SK-MEL-5 (cell line): ENCODE results near the gene CLIC5. TPM values are rescaled to one million over a fixed set of nuclear protein-coding genes. Genes with fewer than 3 reads are reported as not detected.
A peak's percentile ranks its signal among the peaks of the same experiment; 100 is the strongest.

Source experiments
- DNase-seq: peaks from one replicate; pipeline ENCODE4 v3.0.0-alpha.2; 2016; ENCODE audit warnings: low read depth, low spot score
- in situ Hi-C: cut with HindIII; loops from 2 replicates; pipeline ENCODE4 v1.10.0; 2016; ENCODE audit warnings: low sequenced_read_pairs, high pct_unique_total_duplicates, low pct_unique_long_range_greater_than_20kb
- polyA plus RNA-seq, 2 experiments: library from polyadenylated mRNA; depleted of rRNA; stranded (reverse); fragments of >200 nt; gene quantifications; 2 replicates each; pipeline ENCODE4 v1.2.3, GENCODE V29; 2015
- total RNA-seq: library from RNA; depleted of rRNA; stranded (reverse); fragments of >200 nt; shearing (Covaris generic); gene quantifications from 2 replicates; pipeline ENCODE4 v1.2.3, GENCODE V29; 2014; rRNA removed

The CLIC5 gene
- not detected in 2 replicates for total RNA-seq
- not detected in 2 replicates for polyA plus RNA-seq (2015; cell fraction: cytosol; rRNA removed)
- polyA plus RNA-seq (2015; cell fraction: nucleus; rRNA removed), result not detected in 2 replicates

- DNase-seq, result no peak
- in situ Hi-C loops, result no loop called here
Observed at GRCh38 chr6:46015119-46015968, at the start of gene CLIC5. Gene CLIC5, minus strand, starts transcription at chr6:46015860. Its CDS starts 318 bp downstream, at chr6:46015542.

DNA sequence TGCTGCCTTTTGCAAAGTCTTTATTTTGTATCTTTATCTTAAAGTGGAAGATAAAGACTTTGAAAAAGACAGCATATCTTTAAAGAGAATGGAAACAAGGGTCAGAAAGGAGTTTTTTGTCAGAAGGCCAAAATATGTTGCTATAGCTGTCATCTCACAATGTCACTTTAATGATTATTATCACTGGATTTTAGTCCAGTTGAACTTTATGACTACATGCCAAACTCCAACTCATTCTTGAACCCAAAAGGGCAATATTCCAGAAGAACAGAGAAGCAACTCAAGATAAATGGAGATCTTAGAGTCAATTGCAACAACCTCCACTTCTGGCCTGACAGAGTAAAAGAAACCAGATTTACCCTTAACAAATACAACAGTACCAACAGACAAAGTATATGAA lies 47.3 kb upstream of the CLIC5 start:
- no peak for DNase-seq
- in situ Hi-C loops, result no loop called here

DNA sequence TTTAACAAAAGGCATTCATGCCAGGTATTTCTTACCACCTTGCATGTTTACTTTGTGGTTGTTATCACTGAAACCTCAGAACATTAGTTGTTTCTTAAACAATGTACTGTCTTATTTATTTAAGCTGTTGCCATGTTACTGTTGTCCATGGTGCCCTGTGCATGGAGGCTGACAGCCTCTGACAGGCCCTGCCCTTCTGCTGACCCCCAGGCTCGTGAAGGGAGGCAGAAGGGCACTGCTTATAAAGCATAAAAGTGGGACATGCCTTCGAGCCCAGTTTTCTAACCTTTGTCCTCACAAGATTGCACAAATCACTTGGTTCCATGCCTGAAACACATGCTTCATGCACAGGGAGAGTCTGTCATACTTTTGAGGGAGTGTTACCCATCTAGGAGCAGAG lies 46.7 kb upstream of the CLIC5 start:
- no peak for DNase-seq
- in situ Hi-C loops, result no loop called here

- in situ Hi-C loops, result no loop called here
- DNase-seq, result no peak
Observed at GRCh38 chr6:46061497-46061896, 45.8 kb upstream of the CLIC5 start.

- in situ Hi-C loops, result no loop called here
- DNase-seq, result no peak
Observed at GRCh38 chr6:46059608-46060007, 43.9 kb upstream of the CLIC5 start.

DNA sequence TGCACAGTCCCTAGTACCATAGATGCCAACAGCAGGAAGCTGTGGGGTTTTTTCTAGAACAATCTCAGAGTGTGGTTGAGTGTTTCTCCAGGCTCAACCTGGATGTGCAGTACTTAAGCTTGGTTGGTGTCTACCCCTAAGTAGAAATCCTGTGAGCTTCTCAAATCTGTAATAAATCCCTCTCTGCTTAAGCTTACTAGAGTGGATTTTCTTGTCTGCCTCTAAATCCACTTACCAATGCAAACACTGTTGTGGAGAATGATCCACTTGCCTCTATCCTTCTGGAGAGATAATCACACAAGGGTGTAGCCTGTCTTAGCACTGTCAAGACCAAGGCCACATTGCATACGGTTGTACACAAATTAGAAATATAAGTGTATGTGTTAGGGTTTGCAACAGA lies 43.3 kb upstream of the CLIC5 start:
- no peak for DNase-seq
- in situ Hi-C loops, result no loop called here

GRCh38 chr6:46057792-46058191 lies 42.1 kb upstream of the CLIC5 start:
- in situ Hi-C loops, result no loop called here
- no peak for DNase-seq

GRCh38 chr6:46056906-46057529 lies 41.4 kb upstream of the CLIC5 start:
- in situ Hi-C loops, result no loop called here

DNA sequence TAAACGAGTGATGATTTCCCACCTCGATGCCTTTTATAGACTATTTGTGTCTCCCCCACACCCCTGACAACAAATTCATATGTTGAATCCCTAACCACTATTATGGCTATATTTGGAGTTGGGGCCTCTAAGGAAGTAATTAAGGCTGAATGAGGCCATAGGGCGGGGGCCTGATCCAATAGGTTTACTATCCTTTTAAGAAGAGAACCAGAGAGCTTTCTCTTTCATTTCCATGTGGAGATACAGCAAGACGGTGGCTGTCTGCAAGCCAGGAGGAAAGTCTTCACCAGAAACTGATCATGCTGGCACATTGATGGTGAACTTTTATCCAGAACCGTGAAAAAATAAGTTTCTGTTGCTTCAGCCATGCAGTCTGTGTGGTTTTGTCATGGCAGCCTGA lies 38.9 kb upstream of the CLIC5 start:
- no peak for DNase-seq
- in situ Hi-C loops, result no loop called here

More at GRCh38 chr6:46056906-46057529, 41.4 kb upstream of the CLIC5 start:
- DNase-seq, result no peak

- in situ Hi-C loops, result no loop called here
- DNase-seq, result no peak
Observed at GRCh38 chr6:46053039-46053933, 37.6 kb upstream of the CLIC5 start.

GRCh38 chr6:46052479-46052878 lies 36.8 kb upstream of the CLIC5 start:
- no peak for DNase-seq
- in situ Hi-C loops, result no loop called here

GRCh38 chr6:46051962-46052361 lies 36.3 kb upstream of the CLIC5 start:
- in situ Hi-C loops, result no loop called here
- DNase-seq, result no peak

DNA sequence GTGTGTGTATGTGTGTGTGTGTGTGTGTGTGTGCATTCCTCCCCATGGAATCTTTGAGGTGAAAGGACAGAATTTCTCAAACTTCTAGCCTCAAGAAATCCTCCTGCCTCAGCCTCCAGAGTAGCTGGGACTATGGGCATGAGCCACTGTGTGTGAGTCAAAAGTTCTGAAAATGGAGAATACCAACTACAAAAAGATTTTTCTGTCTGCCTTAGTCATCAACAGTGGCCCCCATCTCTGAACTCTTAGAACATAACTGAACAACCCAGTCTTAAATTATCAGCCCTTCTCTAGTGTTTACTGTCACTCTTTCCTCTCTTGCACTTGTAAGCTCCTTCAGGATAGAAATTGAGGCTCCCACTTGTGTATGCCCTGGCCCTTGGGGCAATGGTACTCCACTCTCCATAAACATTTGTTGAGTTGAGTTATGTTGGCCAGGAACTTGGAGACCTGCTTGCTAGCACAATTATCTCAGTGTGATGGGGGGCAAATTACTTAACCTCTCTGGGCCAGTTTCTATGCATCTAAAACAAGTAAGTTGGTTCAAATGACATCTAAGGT lies 35.3 kb upstream of the CLIC5 start:
- DNase-seq, result no peak
- in situ Hi-C loops, result no loop called here

DNA sequence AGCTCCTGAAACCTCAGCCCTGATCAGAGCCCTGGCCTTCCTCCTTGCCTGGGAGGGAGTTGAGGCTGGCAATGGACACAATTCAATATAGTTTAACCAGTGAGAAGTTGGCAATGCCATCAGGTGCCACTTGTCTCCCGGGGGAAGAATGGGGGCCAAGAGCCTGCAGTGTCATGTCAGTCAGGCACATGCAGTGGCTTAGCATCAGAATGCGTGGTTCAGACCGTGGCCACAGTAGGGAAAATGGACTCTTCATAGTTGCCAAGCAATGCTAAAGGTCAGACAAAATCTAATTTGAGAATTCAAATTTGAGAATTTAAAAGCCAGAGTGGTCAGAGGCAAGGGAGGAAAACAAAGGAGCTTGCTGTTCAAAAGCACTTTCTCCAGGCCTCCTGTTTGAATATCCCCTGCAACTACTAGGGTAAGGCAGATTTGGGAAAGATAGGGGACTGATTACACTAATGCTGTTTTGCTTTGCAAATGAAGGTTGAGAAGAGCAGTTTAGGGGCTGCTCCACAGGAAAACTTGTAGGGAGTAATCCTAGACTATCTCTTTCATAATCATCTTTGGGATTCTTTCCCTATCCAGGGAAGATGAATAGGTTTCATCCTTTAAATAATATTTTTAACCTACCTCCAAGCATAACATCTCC lies 33.1 kb upstream of the CLIC5 start:
- in situ Hi-C loops, result no loop called here
- no peak for DNase-seq

- no peak for DNase-seq
- in situ Hi-C loops, result no loop called here
Observed at GRCh38 chr6:46046558-46047174, 31.0 kb upstream of the CLIC5 start.

- peak; percentile 27 for DNase-seq
- in situ Hi-C loops, result no loop called here
Observed at GRCh38 chr6:46044881-46045617, 29.4 kb upstream of the CLIC5 start.
